Activated T-helper 1 cell treated with anti-CD3 and anti-CD28 coated beads, Interleukin-12 subunit alpha, Interleukin-12 subunit beta, Interleukin-2, Interleukin-4 antibody, amounts not matched to agents 30 ng/mL and 10 ng/mL and 1 ng/mL, durations not matched to agents 14 hours and 24 hours and 36 hours (primary cell): Measurements from ENCODE around the gene ZC2HC1B. TPM values are rescaled to one million over a fixed set of nuclear protein-coding genes. Genes with fewer than 3 reads are reported as not detected.

ENCODE experiments used
- DNase-seq: peaks from one replicate; pipeline ENCODE4 v3.0.0; 2021; ENCODE audit warnings: low spot score
- H3K27ac Mint-ChIP-seq: one replicate; pipeline ENCODE4 v1.8.0; 2021; ENCODE audit warnings: mild to moderate bottlenecking, mixed read lengths
- H3K27me3 Mint-ChIP-seq: one replicate; pipeline ENCODE4 v1.8.0; 2022; ENCODE audit warnings: mild to moderate bottlenecking, moderate library complexity, mixed read lengths; ENCODE audit not compliant: insufficient read depth
- H3K36me3 Mint-ChIP-seq: one replicate; pipeline ENCODE4 v1.8.0; 2021; ENCODE audit warnings: low read depth, mixed read lengths
- H3K4me1 Mint-ChIP-seq: one replicate; pipeline ENCODE4 v1.8.0; 2021; ENCODE audit warnings: low read depth, mixed read lengths
- H3K4me3 Mint-ChIP-seq: one replicate; pipeline ENCODE4 v1.8.0; 2021; ENCODE audit warnings: mild to moderate bottlenecking, moderate library complexity, mixed read lengths
- H3K9me3 Mint-ChIP-seq: one replicate; pipeline ENCODE4 v1.8.0; 2021; ENCODE audit warnings: mixed read lengths
- intact Hi-C: fragments of 100-400 bp; cut with micrococcal nuclease; formaldehyde crosslinking; loops from one replicate; pipeline ENCODE4 v1.15.1; 2024
- total RNA-seq: library from RNA; stranded (reverse); gene quantifications from 2 replicates; pipeline ENCODE4 v1.2.3, GENCODE V29; 2022

ZC2HC1B gene
- total RNA-seq, result 0.24 TPM in 1 of 2 replicates, not detected in the other

- no peak for DNase-seq
- H3K36me3 Mint-ChIP-seq, result peaks cover 48% of the 10 kb centered on the region
- intact Hi-C loops, result no loop called here
- no peaks in the 10 kb centered on the region for H3K9me3 Mint-ChIP-seq
- no peak within 1 kb of the TSS for H3K27ac Mint-ChIP-seq
- H3K4me3 Mint-ChIP-seq, result no peak within 1 kb of the TSS
- no peaks in the 10 kb centered on the region for H3K27me3 Mint-ChIP-seq
- H3K4me1 Mint-ChIP-seq, result no peaks in the 10 kb centered on the region
Observed at GRCh38 chr6:143864234-143864633, at the start of gene ZC2HC1B. ZC2HC1B (plus strand) TSS chr6:143864474; CDS start chr6:143864540, 66 bp downstream.

- intact Hi-C loops, result no loop called here
- Mint-ChIP-seq H3K4me3 (no peak overlapping the region), H3K36me3 (no peaks in the 10 kb centered on the region), H3K9me3 (no peaks in the 10 kb centered on the region), H3K27ac (no peak overlapping the region), H3K4me1 (peaks cover under 1% of the 10 kb centered on the region), H3K27me3 (no peaks in the 10 kb centered on the region)
- no peak for DNase-seq
Observed at GRCh38 chr6:143817621-143818020, 46.7 kb upstream of the ZC2HC1B start.

GRCh38 chr6:143821359-143821758, 42.9 kb upstream of the ZC2HC1B start:
- H3K27me3 Mint-ChIP-seq, result no peaks in the 10 kb centered on the region
- no peaks in the 10 kb centered on the region for H3K4me1 Mint-ChIP-seq
- H3K9me3 Mint-ChIP-seq, result no peaks in the 10 kb centered on the region
- DNase-seq, result no peak
- no peak overlapping the region for H3K4me3 Mint-ChIP-seq
- H3K27ac Mint-ChIP-seq, result no peak overlapping the region
- H3K36me3 Mint-ChIP-seq, result peaks cover 6% of the 10 kb centered on the region
- intact Hi-C loops, result no loop called here

- Mint-ChIP-seq H3K9me3 (no peaks in the 10 kb centered on the region), H3K27ac (no peak overlapping the region), H3K27me3 (no peaks in the 10 kb centered on the region), H3K4me3 (no peak overlapping the region), H3K36me3 (peaks cover 6% of the 10 kb centered on the region), H3K4me1 (no peaks in the 10 kb centered on the region)
- no peak for DNase-seq
- intact Hi-C loops, result no loop called here
Observed at GRCh38 chr6:143822584-143823024, 41.7 kb upstream of the ZC2HC1B start.

GRCh38 chr6:143823548-143823947, 40.7 kb upstream of the ZC2HC1B start:
- DNase-seq, result no peak
- Mint-ChIP-seq H3K4me1 (no peaks in the 10 kb centered on the region), H3K27me3 (no peaks in the 10 kb centered on the region), H3K9me3 (no peaks in the 10 kb centered on the region), H3K36me3 (peaks cover 6% of the 10 kb centered on the region), H3K4me3 (no peak overlapping the region), H3K27ac (no peak overlapping the region)
- intact Hi-C loops, result no loop called here

GRCh38 chr6:143828572-143828971, 35.7 kb upstream of the ZC2HC1B start:
- Mint-ChIP-seq H3K36me3 (peaks cover 6% of the 10 kb centered on the region), H3K4me3 (no peak overlapping the region), H3K27ac (no peak overlapping the region), H3K9me3 (no peaks in the 10 kb centered on the region), H3K27me3 (no peaks in the 10 kb centered on the region), H3K4me1 (no peaks in the 10 kb centered on the region)
- intact Hi-C loops, result no loop called here
- DNase-seq, result no peak

- no peak overlapping the region for H3K4me3 Mint-ChIP-seq
Observed at GRCh38 chr6:143836150-143836549, 28.1 kb upstream of the ZC2HC1B start.

GRCh38 chr6:143838395-143838794, 25.9 kb upstream of the ZC2HC1B start:
- Mint-ChIP-seq H3K4me1 (peaks cover 7% of the 10 kb centered on the region), H3K27me3 (no peaks in the 10 kb centered on the region), H3K27ac (no peak overlapping the region), H3K36me3 (no peaks in the 10 kb centered on the region), H3K9me3 (no peaks in the 10 kb centered on the region), H3K4me3 (no peak overlapping the region)
- intact Hi-C loops, result no loop called here
- no peak for DNase-seq

More at GRCh38 chr6:143836150-143836549, 28.1 kb upstream of the ZC2HC1B start:
- no peak overlapping the region for H3K27ac Mint-ChIP-seq
- no peaks in the 10 kb centered on the region for H3K36me3 Mint-ChIP-seq
- no peak for DNase-seq
- intact Hi-C loops, result no loop called here
- no peaks in the 10 kb centered on the region for H3K27me3 Mint-ChIP-seq
- H3K9me3 Mint-ChIP-seq, result no peaks in the 10 kb centered on the region
- H3K4me1 Mint-ChIP-seq, result no peaks in the 10 kb centered on the region

GRCh38 chr6:143839196-143839595, 25.1 kb upstream of the ZC2HC1B start:
- peaks cover 10% of the 10 kb centered on the region for H3K4me1 Mint-ChIP-seq
- DNase-seq, result no peak
- no peaks in the 10 kb centered on the region for H3K27me3 Mint-ChIP-seq
- H3K4me3 Mint-ChIP-seq, result no peak overlapping the region
- no peak overlapping the region for H3K27ac Mint-ChIP-seq
- intact Hi-C loops, result no loop called here
- no peaks in the 10 kb centered on the region for H3K9me3 Mint-ChIP-seq
- peaks cover 4% of the 10 kb centered on the region for H3K36me3 Mint-ChIP-seq

GRCh38 chr6:143840595-143841265, 23.5 kb upstream of the ZC2HC1B start:
- Mint-ChIP-seq H3K27me3 (no peaks in the 10 kb centered on the region), H3K27ac (no peak overlapping the region)

GRCh38 chr6:143842461-143842901, 21.8 kb upstream of the ZC2HC1B start:
- Mint-ChIP-seq H3K36me3 (peaks cover 28% of the 10 kb centered on the region), H3K27ac (peak overlapping the region; percentile 95), H3K4me3 (peak overlapping the region; percentile 95), H3K4me1 (peaks cover 29% of the 10 kb centered on the region), H3K27me3 (no peaks in the 10 kb centered on the region), H3K9me3 (no peaks in the 10 kb centered on the region)
- DNase-seq, result no peak
- intact Hi-C loops, result loop anchor here (2.0 to 10.0 kb wide), 10 partner anchors 14 to 1895 kb away; partner anchors contain the start of genes ADAT2, EPM2A, PEX3 and STX11

More at GRCh38 chr6:143840595-143841265, 23.5 kb upstream of the ZC2HC1B start:
- Mint-ChIP-seq H3K4me3 (no peak overlapping the region), H3K36me3 (peaks cover 11% of the 10 kb centered on the region), H3K9me3 (no peaks in the 10 kb centered on the region), H3K4me1 (peaks cover 24% of the 10 kb centered on the region)
- DNase-seq, result no peak
- intact Hi-C loops, result loop anchor here (5.0 to 10.0 kb wide), 4 partner anchors 213 to 1897 kb away; partner anchors contain the start of genes EPM2A and STX11

GRCh38 chr6:143842902-143843676, 21.2 kb upstream of the ZC2HC1B start, which contains the start of gene LTV1:
LTV1 (plus strand) TSS chr6:143843338; CDS start chr6:143843478, 140 bp downstream.
- intact Hi-C loops, result loop anchor here (1.0 to 10.0 kb wide), 17 partner anchors 14 to 1894 kb away; partner anchors contain the start of genes ADAT2, EPM2A, FUCA2 and NMBR
- peak within 1 kb of the TSS; percentile 95 for H3K27ac Mint-ChIP-seq
- DNase-seq, result peak; percentile 88
- peak within 1 kb of the TSS; percentile 95 for H3K4me3 Mint-ChIP-seq
- no peaks in the 10 kb centered on the region for H3K9me3 Mint-ChIP-seq
- H3K4me1 Mint-ChIP-seq, result peaks cover 29% of the 10 kb centered on the region
- peaks cover 33% of the 10 kb centered on the region for H3K36me3 Mint-ChIP-seq
- H3K27me3 Mint-ChIP-seq, result no peaks in the 10 kb centered on the region

GRCh38 chr6:143843677-143843999, 20.6 kb upstream of the ZC2HC1B start:
- Mint-ChIP-seq H3K27me3 (no peaks in the 10 kb centered on the region), H3K4me3 (peak overlapping the region; percentile 95), H3K36me3 (peaks cover 38% of the 10 kb centered on the region), H3K27ac (peak overlapping the region; percentile 95), H3K9me3 (no peaks in the 10 kb centered on the region), H3K4me1 (peaks cover 33% of the 10 kb centered on the region)
- DNase-seq, result no peak
- intact Hi-C loops, result loop anchor here (1.0 to 10.0 kb wide), 17 partner anchors 13 to 1894 kb away; partner anchors contain the start of genes ADAT2, EPM2A, FUCA2 and NMBR
